ENCODE data around the gene ADAM11. TPM values are rescaled to one million over a fixed set of nuclear protein-coding genes. Genes with fewer than 3 reads are reported as not detected.

The ADAM11 gene
- total and polyA plus RNA-seq, 5 donors from 2014 or later: 0.15 to 0.35 (median 0.24) TPM; not detected in 2

DNA sequence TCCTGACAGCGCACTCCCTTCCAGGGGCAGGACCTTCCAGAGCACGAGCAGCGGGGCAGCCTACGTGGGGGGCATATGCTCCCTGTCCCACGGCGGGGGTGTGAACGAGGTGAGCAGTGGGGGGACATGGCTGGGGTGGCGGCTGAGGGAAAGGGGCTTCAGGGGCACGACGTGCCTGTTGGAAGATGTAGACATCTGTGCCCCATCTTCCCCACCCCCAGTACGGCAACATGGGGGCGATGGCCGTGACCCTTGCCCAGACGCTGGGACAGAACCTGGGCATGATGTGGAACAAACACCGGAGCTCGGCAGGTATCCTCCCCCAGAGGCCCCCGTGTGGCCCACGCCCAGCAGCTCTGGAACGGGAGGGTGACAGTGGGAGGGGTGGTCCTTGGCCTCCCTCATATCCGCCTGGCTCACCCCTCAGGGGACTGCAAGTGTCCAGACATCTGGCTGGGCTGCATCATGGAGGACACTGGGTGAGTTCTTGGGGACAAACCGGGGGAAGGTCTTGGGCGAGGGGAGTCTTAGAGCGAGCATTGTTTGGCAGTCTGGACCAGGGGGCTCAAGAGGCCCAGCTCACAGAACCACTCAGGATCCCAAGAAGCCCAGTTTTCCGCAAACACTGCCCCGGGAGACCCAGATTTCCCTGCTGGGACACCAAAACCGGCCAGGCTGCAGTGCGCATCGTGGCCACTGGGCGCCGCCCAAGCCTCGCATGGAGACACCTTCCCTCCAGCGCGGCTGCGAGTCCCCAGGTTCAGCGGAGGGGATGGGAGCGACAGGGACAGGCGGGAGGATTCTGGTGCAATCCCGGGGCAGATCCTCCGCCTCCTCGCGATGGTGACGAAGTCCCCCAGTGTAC is 15.7 kb downstream of the ADAM11 start:
- H3K27ac ChIP-seq (ENCODE audit: insufficient read depth, low read length, poor library complexity, severe bottlenecking): peak overlapping the region; percentile 58
- Mint-ChIP-seq H3K27me3 (peaks cover 7% of the 10 kb centered on the region), H3K4me1 (peaks cover 0 to 22% (median 6%) of the 10 kb centered on the region in 4 donors), H3K27ac (peak overlapping the region in 1 of 3 donors; percentile 85), H3K4me3 (peak overlapping the region; percentile 90 to 98 (median 94)), H3K36me3 (no peaks in the 10 kb centered on the region), H3K9me3 (no peaks in the 10 kb centered on the region)
- H3K4me3 ChIP-seq (ENCODE audit: low read depth, low read length): peak overlapping the region; percentile 37
- peak; percentile 38 to 46 for ATAC-seq (ENCODE audit: low read depth in 2 of 2)
- no peaks in the 10 kb centered on the region for H3K9me3 ChIP-seq (ENCODE audit: control insufficient read depth in 2 of 2, low read length in 2 of 2)
- no peaks in the 10 kb centered on the region for H3K36me3 ChIP-seq (ENCODE audit: control insufficient read depth, insufficient read depth, low read length)
- no peaks in the 10 kb centered on the region for H3K27me3 ChIP-seq (ENCODE audit: control insufficient read depth, insufficient read depth, low read length)
- DNase-seq: peak; percentile 76 to 82 (median 79)
- H3K4me1 ChIP-seq (ENCODE audit: control insufficient read depth, insufficient read depth, low read length, poor library complexity, severe bottlenecking): peaks cover 25% of the 10 kb centered on the region

GRCh38 chr17:44775136-44775837 is 16.5 kb downstream of the ADAM11 start:
- H3K9me3 Mint-ChIP-seq: no peaks in the 10 kb centered on the region
- peaks cover 0 to 23% (median 6%) of the 10 kb centered on the region in 4 donors for H3K4me1 Mint-ChIP-seq
- no peaks in the 10 kb centered on the region for H3K36me3 Mint-ChIP-seq
- peak overlapping the region; percentile 58 for H3K27ac ChIP-seq (ENCODE audit: insufficient read depth, low read length, poor library complexity, severe bottlenecking)
- DNase-seq (peak; percentile 93 to 98 (median 97)), ATAC-seq (ENCODE audit: low read depth in 2 of 2) (peak; percentile 92 to 95)
- H3K27me3 ChIP-seq (ENCODE audit: control insufficient read depth, insufficient read depth, low read length): no peaks in the 10 kb centered on the region
- H3K4me1 ChIP-seq (ENCODE audit: control insufficient read depth, insufficient read depth, low read length, poor library complexity, severe bottlenecking): peaks cover 27% of the 10 kb centered on the region
- H3K36me3 ChIP-seq (ENCODE audit: control insufficient read depth, insufficient read depth, low read length): no peaks in the 10 kb centered on the region
- peaks cover 5% of the 10 kb centered on the region for H3K27me3 Mint-ChIP-seq
- peak overlapping the region in 1 of 3 donors; percentile 85 for H3K27ac Mint-ChIP-seq
- peak overlapping the region; percentile 90 to 98 (median 94) for H3K4me3 Mint-ChIP-seq
- peak overlapping the region; percentile 37 for H3K4me3 ChIP-seq (ENCODE audit: low read depth, low read length)
- H3K9me3 ChIP-seq (ENCODE audit: control insufficient read depth in 2 of 2, low read length in 2 of 2): no peaks in the 10 kb centered on the region

DNA sequence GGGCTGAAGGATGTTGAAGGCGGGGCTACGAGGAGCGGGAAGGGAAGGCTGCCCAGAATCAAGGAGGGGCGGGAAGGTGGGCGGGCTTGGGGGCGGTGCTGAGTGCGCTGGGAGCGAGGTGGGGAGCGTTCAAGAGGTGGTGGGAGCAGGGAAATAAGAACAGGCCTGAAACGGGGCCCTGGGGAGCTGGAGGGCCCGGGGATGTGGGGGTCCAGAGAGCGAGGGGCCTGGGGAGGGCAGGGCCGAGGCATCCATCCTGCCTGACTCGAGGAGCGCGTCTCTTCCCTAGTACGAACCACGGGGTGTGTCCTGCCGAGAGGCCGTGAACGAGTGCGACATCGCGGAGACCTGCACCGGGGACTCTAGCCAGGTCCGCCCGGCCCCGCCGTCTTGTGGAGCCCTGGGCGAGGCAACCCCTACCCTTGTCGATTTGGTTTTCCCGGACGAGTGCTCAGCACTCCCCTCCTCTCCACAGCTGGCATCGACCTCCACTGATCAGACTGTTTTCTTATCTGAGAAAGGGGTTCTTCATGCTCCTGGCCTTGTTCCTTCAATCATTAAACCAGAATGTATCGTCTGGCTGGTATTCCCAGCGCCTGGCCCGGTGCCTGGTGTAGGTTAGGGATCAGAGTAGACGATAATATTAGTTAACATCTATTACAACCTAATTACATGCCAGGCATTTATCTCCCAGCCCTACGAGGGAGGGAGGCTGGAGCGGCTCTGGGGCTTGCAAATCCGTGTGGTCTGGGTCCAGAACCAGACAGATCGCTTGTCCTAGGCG is 17.2 kb downstream of the ADAM11 start:
- H3K4me3 Mint-ChIP-seq: peak overlapping the region; percentile 90 to 98 (median 94)
- Histone ChIP-seq H3K9me3 (ENCODE audit: control insufficient read depth in 2 of 2, low read length in 2 of 2) (no peaks in the 10 kb centered on the region), H3K27me3 (ENCODE audit: control insufficient read depth, insufficient read depth, low read length) (no peaks in the 10 kb centered on the region), H3K27ac (ENCODE audit: insufficient read depth, low read length, poor library complexity, severe bottlenecking) (peak overlapping the region; percentile 58), H3K4me3 (ENCODE audit: low read depth, low read length) (peak overlapping the region; percentile 67), H3K36me3 (ENCODE audit: control insufficient read depth, insufficient read depth, low read length) (no peaks in the 10 kb centered on the region), H3K4me1 (ENCODE audit: control insufficient read depth, insufficient read depth, low read length, poor library complexity, severe bottlenecking) (peaks cover 27% of the 10 kb centered on the region)
- no peak for DNase-seq
- peak overlapping the region in 2 of 3 donors; percentile 38 to 82 for H3K27ac Mint-ChIP-seq
- H3K36me3 Mint-ChIP-seq: no peaks in the 10 kb centered on the region
- H3K27me3 Mint-ChIP-seq: no peaks in the 10 kb centered on the region
- peaks cover 0 to 23% (median 6%) of the 10 kb centered on the region in 4 donors for H3K4me1 Mint-ChIP-seq
- H3K9me3 Mint-ChIP-seq: no peaks in the 10 kb centered on the region
- ATAC-seq (ENCODE audit: low read depth in 2 of 2): peak in 1 of 2 donors; percentile 4

GRCh38 chr17:44776628-44777393 is 18.0 kb downstream of the ADAM11 start:
- no peak for ATAC-seq (ENCODE audit: low read depth in 2 of 2)
- Mint-ChIP-seq H3K36me3 (no peaks in the 10 kb centered on the region), H3K27ac (no peak overlapping the region), H3K9me3 (no peaks in the 10 kb centered on the region), H3K4me1 (peaks cover 0 to 23% (median 6%) of the 10 kb centered on the region in 4 donors), H3K4me3 (peak overlapping the region; percentile 54 to 98 (median 93)), H3K27me3 (no peaks in the 10 kb centered on the region)
- no peak for DNase-seq
- H3K4me3 ChIP-seq (ENCODE audit: low read depth, low read length): no peak overlapping the region
- H3K4me1 ChIP-seq (ENCODE audit: control insufficient read depth, insufficient read depth, low read length, poor library complexity, severe bottlenecking): peaks cover 27% of the 10 kb centered on the region
- H3K27me3 ChIP-seq (ENCODE audit: control insufficient read depth, insufficient read depth, low read length): no peaks in the 10 kb centered on the region
- H3K36me3 ChIP-seq (ENCODE audit: control insufficient read depth, insufficient read depth, low read length): no peaks in the 10 kb centered on the region
- no peaks in the 10 kb centered on the region for H3K9me3 ChIP-seq (ENCODE audit: control insufficient read depth in 2 of 2, low read length in 2 of 2)
- H3K27ac ChIP-seq (ENCODE audit: insufficient read depth, low read length, poor library complexity, severe bottlenecking): no peak overlapping the region

DNA sequence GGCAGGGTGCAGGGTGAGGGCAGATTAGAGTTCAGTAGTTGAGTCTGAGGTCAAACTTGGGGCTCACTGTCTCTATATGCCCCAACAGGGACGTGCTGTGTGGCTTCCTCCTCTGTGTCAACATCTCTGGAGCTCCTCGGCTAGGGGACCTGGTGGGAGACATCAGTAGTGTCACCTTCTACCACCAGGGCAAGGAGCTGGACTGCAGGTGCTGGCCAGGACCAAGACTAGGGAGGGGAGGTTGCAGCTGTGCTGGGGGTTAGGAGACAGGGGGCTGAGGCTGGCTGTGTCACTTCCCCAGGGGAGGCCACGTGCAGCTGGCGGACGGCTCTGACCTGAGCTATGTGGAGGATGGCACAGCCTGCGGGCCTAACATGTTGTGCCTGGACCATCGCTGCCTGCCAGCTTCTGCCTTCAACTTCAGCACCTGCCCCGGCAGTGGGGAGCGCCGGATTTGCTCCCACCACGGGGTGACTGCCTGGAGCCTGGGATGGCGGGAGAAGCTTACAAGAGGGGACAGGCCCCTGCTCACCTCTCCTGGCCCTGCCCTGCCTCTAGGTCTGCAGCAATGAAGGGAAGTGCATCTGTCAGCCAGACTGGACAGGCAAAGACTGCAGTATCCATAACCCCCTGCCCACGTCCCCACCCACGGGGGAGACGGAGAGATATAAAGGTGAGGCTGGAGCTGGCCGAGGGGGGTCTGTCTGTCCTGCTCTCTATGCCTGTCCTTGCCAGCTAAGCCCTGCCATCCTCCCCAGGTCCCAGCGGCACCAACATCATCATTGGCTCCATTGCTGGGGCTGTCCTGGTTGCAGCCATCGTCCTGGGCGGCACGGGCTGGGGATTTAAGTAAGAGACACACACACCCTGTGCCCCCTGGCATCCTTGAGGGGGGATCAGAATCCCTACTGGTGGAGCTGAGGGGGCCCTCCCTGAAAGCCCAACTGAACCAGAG is 18.9 kb downstream of the ADAM11 start:
- DNase-seq: no peak
- Mint-ChIP-seq H3K9me3 (no peaks in the 10 kb centered on the region), H3K27ac (no peak overlapping the region)

DNA sequence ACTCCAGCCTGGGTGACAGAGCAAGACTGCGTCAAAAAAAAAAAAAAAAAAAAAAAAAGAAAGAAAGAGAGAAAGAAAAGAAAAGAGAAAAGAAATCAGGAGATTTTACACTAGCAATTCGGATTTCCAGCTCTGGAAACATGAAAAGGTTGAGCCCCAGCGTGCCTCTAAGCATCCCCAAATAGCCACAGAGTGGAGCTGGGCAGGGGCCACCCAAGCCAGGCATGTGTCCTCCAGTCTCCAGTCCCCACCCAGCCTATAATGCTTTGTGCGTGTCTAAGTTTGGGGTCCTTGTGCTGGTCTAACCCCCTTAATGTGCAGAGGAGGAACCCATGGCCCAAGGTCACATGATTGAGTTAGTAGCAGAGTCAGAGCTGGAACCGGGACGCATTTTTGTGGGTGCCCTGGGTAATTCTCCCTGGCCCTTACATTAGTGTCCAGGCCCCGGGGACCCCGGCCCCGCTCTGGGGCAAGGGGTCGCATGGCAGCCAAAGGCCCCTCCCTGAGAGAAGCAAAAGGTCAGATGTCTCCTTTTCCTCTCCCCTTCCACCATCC is 19.9 kb downstream of the ADAM11 start:
- Histone ChIP-seq H3K4me1 (ENCODE audit: control insufficient read depth, insufficient read depth, low read length, poor library complexity, severe bottlenecking) (peaks cover 27% of the 10 kb centered on the region), H3K27ac (ENCODE audit: insufficient read depth, low read length, poor library complexity, severe bottlenecking) (no peak overlapping the region), H3K4me3 (ENCODE audit: low read depth, low read length) (no peak overlapping the region), H3K36me3 (ENCODE audit: control insufficient read depth, insufficient read depth, low read length) (no peaks in the 10 kb centered on the region), H3K9me3 (ENCODE audit: control insufficient read depth in 2 of 2, low read length in 2 of 2) (no peaks in the 10 kb centered on the region), H3K27me3 (ENCODE audit: control insufficient read depth, insufficient read depth, low read length) (no peaks in the 10 kb centered on the region)
- no peak for DNase-seq
- no peak for ATAC-seq (ENCODE audit: low read depth in 2 of 2)
- Mint-ChIP-seq H3K9me3 (no peaks in the 10 kb centered on the region), H3K4me1 (peaks cover 0 to 23% (median 6%) of the 10 kb centered on the region in 4 donors), H3K27me3 (peaks cover 9% of the 10 kb centered on the region), H3K27ac (no peak overlapping the region), H3K4me3 (peak overlapping the region; percentile 51 to 72 (median 64)), H3K36me3 (no peaks in the 10 kb centered on the region)

More for the DNA sequence above, 18.9 kb downstream of the ADAM11 start:
- Histone ChIP-seq H3K4me3 (ENCODE audit: low read depth, low read length) (no peak overlapping the region), H3K27me3 (ENCODE audit: control insufficient read depth, insufficient read depth, low read length) (no peaks in the 10 kb centered on the region), H3K9me3 (ENCODE audit: control insufficient read depth in 2 of 2, low read length in 2 of 2) (no peaks in the 10 kb centered on the region), H3K4me1 (ENCODE audit: control insufficient read depth, insufficient read depth, low read length, poor library complexity, severe bottlenecking) (peaks cover 27% of the 10 kb centered on the region), H3K36me3 (ENCODE audit: control insufficient read depth, insufficient read depth, low read length) (no peaks in the 10 kb centered on the region), H3K27ac (ENCODE audit: insufficient read depth, low read length, poor library complexity, severe bottlenecking) (no peak overlapping the region)
- Mint-ChIP-seq H3K36me3 (no peaks in the 10 kb centered on the region), H3K4me3 (peak overlapping the region; percentile 32 to 78 (median 48)), H3K4me1 (peaks cover 0 to 23% (median 6%) of the 10 kb centered on the region in 4 donors), H3K27me3 (peaks cover 4% of the 10 kb centered on the region)
- ATAC-seq (ENCODE audit: low read depth in 2 of 2): no peak
